NCI-H2029 treated with DMSO at 0.1 percent for 48 hours (cell line): ENCODE results near the gene HHATL.

Experiments
- DNase-seq: peaks from one replicate; lab custom pipeline; 2025; lab: John Stamatoyannopoulos, UW

The HHATL gene

GRCh38 chr3:42712688-42713372 is 10.2 kb upstream of the HHATL start:
- no peak for DNase-seq

- no peak for DNase-seq
Observed at GRCh38 chr3:42712344-42712648, 9.7 kb upstream of the HHATL start.

- no peak for DNase-seq
Observed at GRCh38 chr3:42711491-42712343, 9.1 kb upstream of the HHATL start.

DNA sequence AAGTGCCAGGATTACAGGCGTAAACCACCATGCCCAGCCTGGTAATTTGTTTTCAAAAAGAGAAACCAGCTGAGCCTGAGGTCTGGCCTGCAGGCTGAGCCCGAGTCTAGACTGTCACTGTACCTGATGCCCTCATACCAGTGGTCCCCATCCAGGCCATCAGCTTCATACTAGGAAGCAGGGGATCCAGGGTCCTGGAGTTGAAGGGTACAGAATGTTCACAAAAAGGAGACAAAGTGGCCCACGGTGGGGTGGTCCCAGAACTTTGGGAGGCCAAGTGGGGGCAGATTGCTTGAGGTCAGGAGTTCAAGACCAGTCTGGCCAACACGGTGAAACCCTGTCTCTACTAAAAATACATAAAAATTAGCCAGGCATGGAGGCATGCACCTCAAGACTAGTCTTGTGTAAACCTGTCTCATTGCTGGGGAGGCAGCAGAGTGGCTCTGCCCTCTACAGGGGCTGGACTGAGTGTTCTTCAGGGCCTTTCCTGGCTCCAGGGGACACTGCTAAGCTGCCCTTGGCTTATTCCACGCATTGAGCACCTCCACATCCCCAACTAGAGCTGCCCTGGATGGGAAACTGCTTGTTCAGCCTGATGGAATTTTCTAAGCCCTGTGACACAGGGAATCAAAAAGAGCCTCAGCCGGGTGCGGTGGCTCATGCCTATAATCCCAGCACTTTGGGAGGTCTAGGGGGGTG is 7.9 kb upstream of the HHATL start:
- no peak for DNase-seq

DNA sequence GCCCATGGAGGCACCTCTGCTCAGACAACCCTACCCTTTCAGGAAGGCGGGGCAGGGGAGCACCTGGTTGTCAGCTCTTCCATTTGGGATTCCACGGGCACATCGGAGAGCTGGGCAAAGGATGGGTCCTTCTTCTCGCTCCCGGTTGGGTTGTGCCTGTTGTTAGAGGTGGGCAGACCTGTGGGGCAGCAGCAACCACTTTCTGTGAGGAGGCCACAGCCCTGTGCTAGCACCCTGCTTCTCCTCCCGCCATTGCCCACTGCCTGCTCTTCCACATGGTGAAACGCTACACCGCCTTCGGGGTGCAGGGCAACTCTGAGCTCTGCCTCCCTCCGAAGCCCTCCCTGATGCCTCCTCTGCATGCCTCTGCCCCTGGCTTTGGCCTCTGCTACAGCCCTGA is 7.0 kb upstream of the HHATL start:
- no peak for DNase-seq

DNA sequence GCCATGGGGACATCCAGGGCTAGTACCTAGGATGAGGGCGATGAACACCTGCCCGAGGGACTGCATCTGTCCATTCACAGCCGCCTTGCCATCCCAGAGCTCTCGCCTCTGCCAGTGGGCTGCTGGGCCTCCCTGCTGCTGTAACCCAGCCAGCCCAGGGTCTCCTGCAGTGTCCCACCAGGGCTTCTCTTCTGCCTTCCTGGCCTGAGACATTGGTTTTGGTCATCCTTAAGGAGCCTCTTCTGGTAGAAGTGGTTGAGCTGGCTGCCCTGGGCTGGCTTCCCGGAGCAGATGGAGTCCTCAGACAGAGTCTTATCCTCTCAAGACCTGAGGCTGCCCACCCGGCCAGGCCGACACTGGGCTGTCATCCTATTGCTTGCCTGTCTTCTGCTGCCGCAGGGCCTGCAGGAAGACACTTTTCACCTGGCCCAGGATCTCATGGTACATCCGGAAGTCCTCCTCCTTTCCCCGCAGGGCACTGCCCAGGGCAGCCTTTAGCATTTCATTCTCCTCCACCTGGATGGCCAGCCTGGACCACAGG is 6.1 kb upstream of the HHATL start:
- DNase-seq = no peak

DNA sequence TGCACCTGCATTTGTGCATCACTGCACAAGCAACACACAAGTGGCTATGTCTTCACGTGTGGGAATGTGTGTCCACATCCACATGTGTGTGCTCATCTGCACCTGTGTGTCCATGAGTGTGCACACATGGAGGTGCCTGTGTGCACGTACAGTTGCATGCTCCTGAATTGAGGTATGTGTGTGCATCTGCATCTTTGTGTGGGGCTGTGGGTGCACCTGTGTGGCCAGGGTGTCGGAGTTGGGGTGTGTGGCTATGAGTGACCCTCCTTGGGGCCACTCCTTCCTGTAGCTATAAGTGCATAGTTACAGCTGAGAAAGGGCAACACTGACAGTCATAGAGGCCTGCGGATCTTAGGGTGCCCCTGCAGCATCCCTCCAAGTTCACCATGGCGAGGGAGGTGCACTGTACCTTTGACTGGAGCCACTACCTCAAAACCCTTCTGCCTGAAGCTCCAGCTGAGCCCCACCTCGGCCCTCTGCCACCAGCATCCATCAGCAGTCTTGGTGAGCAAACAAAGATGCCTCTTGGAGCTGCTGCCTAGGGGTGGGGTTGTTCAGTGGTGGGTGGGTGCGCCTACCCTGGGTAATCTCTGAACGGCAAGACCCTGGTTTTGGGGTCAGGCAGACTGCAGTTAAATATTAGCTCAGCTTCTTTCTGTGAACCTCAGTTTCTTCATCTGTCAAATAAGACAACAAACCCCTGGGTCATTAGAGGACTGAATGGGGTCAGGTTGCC is 5.2 kb upstream of the HHATL start:
- DNase-seq = no peak

DNA sequence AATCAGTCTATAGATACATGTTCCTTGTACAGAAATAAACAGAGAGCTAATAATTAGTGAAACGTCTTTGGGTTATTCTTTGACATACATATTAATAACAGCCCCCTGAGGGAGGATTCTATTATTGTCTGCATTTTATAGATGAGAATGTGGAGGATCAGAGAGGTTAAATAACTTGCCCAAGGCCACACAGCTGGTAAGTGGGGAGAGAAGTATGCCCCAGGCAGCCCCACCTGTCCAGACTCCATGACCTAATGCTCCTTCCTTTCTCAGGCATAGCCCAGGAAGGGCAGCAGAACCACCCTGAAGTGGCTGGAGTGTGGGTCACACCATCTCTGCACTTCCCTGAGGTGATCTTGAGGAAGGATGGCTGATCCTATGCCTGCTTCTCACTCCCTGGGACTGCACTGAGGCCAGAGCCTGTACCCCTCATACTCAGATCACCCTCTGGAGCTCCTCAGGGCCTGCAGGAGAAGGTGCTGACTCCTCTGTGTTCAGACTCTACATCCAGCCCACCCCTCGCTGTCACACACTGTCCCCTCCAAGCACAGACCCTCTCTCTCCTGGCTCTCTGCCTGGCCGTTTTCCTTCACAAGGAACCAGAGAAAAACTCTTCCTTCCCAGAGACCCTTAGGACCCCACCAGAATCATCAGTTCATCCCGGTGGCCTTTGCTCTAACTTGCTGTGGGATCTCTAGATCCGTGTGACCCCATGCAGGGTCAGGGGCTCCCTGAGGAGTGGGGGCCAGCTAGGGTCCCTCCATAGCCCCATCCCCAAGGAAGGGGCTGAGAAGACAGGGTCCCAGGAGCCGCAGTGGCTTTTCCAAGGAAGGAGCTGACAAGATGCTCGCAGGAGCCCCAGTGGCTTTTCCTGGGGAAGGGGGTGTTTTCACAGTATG is 4.4 kb upstream of the HHATL start:
- no peak for DNase-seq

DNA sequence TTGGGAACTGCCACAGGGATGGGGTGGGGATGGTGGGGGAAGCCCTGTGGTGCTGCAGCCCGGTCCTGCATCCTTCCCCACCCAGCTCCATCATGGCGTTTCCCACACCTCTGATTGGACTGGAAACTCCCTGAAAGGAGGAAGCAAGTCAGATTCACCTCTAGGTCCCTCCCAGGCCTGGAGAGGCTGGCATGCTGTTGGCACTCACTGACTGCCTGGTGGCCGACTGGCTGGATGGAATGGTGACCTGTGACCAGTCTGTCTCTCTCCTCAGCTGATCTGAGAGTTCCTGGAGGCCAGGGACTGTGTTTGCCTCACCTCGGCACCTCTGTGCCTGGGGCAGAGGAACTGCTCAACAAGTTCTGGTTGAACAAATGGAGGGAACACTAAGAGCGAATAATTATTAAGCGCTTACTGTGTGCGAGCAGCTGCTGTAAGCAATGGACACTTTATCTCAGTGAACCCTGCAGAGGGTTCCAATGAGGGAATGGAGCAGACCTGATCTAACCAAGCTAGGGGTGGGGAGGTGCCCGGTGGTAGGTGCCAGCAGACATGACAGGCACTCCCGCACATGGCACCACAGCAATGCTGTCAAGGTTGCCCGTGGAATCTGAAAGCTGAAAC is 3.5 kb upstream of the HHATL start:
- no peak for DNase-seq

DNA sequence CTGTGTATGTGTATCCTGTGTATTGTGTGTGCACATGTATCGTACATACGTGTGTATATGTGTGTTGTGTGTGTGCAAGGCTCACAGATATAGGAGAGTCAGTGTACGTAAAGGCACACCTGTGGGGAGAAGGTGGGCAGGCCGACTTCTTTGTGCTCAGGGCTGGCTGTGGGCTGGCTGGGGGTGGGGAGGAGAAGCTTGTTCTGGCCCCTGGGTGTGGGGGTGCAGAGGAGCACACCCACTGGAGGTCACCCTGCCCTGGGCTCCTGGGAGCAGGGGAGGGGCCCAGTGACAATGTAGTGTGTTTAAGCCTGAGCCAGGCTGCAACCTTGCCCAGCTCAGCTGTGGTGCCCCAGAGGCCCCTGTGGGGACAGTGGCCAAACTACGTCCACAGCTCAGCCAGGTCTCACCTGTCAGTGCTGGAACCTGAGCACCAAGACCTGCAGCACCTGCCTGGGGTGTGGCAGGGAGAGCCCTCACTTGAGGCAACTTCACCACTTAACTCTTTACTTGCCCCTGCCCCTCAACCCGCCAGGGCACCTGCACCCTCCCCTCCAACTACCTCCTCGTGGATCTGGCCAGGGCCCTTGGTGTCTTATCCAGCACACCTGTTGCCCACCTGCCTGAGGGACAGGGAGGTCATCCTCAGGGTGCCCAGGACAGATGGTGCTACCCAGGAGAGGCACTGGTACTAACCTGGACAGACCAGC is 2.6 kb upstream of the HHATL start:
- DNase-seq = no peak

DNA sequence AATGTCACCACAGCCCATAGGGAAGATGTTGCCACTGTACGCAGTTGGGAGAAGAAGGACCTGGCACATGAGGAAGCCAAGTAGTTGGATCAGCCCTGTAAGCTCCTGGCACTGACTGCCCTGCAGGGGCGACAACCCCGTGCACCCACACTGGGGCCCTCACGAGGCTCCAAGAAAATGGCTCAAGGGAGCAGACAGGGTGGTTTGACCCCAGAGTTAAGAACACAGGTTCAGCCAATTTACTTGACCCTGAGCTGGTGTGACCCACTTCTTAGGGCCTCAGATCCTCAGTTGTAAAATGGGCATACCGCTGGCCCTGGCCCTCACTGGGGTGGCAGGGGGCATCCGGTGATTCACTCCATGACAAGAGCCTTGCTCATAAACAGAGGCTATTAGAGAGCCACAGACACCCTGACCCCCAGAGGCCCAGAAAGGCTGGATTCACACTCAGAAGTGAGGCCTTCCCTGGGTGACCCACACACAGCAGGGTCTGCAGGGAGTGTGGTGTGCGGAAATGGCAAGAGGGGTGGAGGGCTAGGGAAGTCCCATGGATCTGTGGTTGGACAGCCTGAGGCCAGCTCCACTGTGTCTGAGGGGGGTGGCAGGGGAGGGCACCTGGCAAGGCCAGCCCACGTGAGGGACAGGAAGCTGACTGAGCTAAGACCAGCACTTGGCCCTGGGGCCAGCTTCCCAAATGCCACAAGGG is 1.7 kb upstream of the HHATL start:
- no peak for DNase-seq

DNA sequence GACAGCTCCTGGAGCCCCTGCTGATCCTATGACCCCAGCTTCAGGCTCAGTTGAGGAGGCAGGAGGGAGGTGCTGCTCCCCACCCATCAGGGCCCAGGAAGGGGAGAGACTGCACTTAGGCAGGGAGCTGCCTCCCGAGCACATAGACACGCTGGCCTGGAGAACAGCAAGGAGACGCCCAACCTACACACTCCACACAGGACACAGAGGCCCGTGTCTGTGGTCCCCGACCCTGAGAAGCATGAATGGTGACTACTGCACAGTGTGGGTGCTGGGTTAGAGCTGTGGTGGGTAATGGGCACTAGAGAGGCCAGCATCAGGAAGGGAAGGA is 1.1 kb upstream of the HHATL start:
- DNase-seq = no peak

- DNase-seq = no peak
Observed at GRCh38 chr3:42702982-42703694, 540 bp upstream of the HHATL start.

DNA sequence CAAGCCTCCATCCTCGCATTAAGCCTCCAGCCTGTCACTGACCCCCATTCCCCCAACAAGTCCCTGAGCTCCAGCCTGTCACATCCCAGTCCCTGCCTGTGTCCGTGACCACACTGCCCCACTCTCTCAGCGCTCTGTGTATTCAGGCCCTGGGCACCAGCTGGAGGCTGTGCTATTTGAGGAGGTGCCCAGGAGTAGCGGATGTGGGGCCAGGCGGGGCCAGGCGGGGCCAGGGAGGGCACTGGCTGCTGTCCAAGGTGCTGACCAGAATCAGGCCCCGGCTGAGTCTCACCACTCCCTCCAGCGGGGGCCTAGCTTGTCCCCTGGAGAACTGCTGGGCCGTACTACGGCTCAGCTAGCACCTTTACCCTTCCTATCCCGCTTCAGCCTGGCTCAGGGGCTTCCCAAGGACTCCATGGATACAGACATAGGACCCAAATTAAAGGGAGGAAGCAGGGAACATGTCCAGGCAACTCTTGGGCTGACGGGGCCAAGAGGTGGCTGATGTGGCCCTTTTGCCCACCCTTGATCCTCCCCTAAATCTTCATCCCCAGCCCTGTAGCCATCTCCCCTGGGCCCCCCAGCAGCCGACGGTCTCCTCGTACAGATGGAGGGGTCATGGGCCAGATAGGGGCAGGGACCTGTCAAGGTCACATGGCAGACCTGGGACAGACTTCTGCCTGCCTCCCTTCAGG is 1.1 kb downstream of the HHATL start:
- DNase-seq = no peak

DNA sequence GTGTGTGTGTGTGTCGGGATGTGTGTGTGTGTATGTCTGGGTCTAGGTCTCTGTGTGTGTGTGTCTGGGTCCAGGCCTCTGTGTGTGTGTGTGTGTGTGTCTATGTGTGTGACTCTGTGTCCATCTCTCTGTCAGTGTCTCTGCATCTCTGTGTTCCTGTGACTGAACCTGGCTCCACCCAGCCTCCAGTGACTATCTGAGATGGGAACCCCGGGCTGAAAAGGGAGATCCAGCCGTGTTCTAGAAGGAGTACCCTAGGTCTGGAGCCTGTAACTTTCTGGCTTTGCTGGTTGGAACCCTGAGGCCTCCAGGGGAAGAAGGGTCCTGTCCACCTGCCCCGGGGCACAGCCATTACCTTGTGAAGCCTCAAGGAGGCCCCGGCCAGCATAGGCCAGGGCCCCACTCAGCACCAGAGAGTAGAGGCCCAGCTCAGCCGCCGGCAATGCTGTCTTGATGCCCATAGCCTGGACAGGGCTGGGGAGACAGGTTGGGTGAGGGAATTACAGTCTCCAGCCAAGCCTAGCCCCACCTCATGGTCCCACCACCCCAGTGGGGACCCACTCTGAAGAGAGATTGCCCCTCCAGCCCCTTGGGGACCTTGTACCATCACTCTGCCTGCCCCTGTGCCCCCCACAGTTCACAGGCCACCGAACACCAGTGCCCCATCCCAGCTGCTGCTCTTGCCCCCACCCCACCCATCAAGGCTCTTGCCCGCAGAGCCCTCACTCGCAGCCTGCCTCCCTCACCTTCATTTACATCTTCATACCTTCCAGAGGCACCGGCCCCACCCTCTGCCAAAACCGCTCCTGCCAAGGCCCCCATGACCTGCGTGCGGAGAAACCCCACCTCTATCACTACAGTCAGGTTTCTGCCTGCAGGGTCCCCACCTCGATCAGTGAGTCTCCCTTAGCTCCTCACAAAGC is 2.0 kb downstream of the HHATL start:
- no peak for DNase-seq

DNA sequence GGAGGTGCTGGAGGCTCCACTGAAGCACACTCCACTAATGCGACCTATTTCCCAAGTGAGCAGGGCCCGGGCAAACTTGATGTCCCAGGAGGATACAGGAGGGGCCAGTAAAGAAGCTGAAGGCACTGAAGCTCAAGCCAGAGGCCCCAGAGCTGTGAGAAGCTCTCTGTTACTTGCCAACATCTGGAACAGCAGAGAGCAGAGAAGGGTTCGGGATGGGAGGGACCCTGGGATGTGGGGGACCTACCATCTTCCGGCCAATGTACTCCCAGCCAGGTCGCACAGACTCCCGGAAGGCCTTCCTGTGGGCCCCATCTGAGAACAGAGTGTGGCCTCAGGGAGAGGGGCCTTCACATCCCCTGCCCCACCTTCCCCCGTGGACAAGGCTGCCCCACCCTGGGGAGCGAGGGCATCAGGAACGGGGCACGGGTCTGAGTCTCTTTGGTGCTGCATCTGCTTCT is 3.1 kb downstream of the HHATL start:
- no peak for DNase-seq

DNA sequence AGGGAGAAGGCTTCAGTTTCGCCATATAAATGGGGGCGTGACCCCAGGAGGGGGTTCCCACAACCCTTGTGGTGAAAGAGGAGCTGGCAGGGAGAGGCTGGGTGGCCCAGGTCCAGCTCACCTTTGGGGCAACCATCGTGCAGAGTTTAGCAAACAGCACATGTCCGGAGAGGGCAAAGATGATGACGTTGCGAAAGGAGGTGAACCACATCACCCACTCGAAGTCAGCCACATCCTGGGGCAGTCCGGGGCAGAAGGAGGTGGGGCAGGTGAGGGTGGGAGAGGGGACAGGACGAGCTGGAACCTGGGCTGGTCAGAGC is 3.7 kb downstream of the HHATL start:
- DNase-seq = no peak
